ENCODE results near the gene CDK9.
"Not testable (repeated sequence)": the region's sequence is repeated elsewhere in the genome, so short reads cannot be mapped to it uniquely, and the experiment has no call there.

CDK9 gene

DNA sequence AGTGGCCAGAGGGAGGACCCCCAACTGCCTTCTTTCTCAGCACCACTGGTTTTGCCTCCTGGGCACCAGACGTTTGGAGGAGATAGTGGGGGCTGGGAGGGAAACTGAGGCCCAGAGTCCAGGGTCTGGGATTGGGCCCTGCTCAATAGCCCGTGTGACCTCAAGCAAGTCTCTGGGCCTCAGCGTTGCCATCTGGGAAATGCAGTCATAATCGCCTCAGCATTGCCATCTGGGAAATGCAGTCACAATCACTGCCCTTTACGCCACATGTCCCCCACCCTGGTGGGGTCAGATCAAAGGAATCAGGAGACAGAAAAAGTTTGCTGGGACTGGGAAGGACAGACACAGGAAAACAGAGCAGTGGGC lies 8.9 kb upstream of the CDK9 start:
- TF ChIP-seq ZNF274 (IDR thresholded peaks at IDR 0.05; ENCODE audit: low read depth, low read length) (no peak), SUZ12 (IDR thresholded peaks at IDR 0.05; ENCODE audit: extremely low read depth, insufficient read depth, insufficient read length) (no peak), YY1 (IDR thresholded peaks at IDR 0.05; ENCODE audit: insufficient read depth, insufficient read length) (no peak)
- Histone ChIP-seq H3K9ac (ENCODE audit: insufficient read length, low read depth) (peak overlapping the region; percentile 4), H3K4me1 (ENCODE audit: insufficient read depth, insufficient read length) (peaks cover 33% of the 10 kb centered on the region), H3K36me3 (ENCODE audit: insufficient read depth, insufficient read length, low read length) (no peaks in the 10 kb centered on the region), H3K27me3 (ENCODE audit: insufficient read depth, insufficient read length) (no peaks in the 10 kb centered on the region), H3K9me3 (ENCODE audit: insufficient read depth, low read length) (no peaks in the 10 kb centered on the region), H3K4me3 (ENCODE audit: insufficient read length, low read depth) (no peak overlapping the region)
- no peak for DNase-seq (ENCODE audit: low read depth, low spot score)

DNA sequence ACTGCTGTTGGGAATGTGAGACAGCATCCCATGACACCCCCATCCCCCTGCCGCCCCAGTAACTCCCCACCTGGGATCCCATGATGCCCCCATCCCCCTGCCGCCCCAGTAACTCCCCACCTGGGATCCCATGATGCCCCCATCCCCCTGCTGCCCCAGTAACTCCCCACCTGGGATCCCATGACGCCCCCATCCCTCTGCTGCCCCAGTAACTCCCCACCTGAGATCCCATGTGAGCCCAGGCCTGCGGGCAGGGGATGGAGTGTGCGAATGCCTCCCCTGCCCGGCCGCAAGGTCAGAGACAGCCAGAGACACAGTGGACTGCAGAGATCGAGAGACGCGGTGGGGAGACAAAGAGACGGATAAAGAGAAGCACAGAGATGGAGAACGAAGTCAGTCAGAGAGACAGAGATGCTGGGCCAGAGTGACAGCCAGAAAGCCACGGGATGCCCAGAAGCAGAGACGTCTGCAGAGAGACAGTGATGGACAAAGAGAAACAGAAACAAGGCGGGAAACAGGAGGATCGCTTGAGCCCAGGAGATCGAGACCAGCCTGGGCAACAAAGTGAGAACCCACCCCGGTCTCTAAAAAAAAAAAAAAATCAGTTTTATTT lies 8.4 kb upstream of the CDK9 start:
- TF ChIP-seq ZNF274 (IDR thresholded peaks at IDR 0.05; ENCODE audit: low read depth, low read length) (no peak), SUZ12 (IDR thresholded peaks at IDR 0.05; ENCODE audit: extremely low read depth, insufficient read depth, insufficient read length) (no peak), YY1 (IDR thresholded peaks at IDR 0.05; ENCODE audit: insufficient read depth, insufficient read length) (no peak)
- DNase-seq (ENCODE audit: low read depth, low spot score): no peak
- no peaks in the 10 kb centered on the region for H3K36me3 ChIP-seq (ENCODE audit: insufficient read depth, insufficient read length, low read length)
- H3K27me3 ChIP-seq (ENCODE audit: insufficient read depth, insufficient read length): no peaks in the 10 kb centered on the region
- peaks cover 33% of the 10 kb centered on the region for H3K4me1 ChIP-seq (ENCODE audit: insufficient read depth, insufficient read length)
- H3K9me3 ChIP-seq (ENCODE audit: insufficient read depth, low read length): no peaks in the 10 kb centered on the region
- H3K4me3 ChIP-seq (ENCODE audit: insufficient read length, low read depth): no peak overlapping the region
- H3K9ac ChIP-seq (ENCODE audit: insufficient read length, low read depth): peak overlapping the region; percentile 4

DNA sequence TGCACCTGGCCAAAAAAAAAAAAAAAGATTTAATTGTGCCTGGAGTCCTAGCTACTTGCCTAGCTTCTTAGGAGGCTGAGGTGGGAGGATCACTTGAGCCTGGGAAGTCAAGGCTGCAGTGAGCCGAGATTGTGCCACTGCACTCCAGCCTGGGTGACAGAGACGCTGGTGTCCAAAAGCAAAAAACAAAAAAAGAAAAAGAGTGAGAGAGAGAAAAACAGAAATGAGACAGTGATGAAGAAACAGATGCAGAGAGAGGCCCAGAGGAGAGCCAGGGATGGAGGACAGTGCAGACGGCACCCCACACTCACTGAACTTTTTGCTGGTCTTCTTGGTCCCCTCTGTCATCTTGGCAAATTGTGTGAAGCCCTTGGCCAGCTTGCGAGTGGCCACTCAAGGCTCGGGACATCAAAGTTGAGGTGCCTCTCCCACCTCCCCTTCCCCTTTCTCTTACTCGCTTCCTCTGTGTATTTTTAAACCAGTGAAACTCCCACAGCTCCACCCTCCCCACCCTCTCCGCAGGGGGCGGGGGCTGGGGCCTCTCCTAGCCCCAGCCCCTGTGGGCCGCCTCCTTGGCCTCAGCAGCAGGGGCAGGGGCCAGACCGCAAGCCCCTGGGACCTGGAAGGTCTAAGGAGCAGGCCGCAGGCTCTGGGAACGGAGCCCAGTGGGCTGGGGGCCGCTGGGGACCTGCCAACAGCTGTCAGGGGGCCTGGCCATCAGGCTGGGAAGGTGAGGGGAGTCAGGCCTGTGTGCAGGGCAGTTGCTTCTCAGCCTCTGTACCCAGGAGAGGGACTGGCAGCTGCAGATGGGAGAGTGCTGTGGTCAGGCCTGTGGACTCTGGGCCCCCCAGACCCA lies 7.3 kb upstream of the CDK9 start, which contains the start of gene SH2D3C:
Gene SH2D3C (minus strand): TSS at position 387 of the 856 bp plus-strand sequence. CDS start 39 bp downstream, at position 348.
- Histone ChIP-seq H3K9me3 (ENCODE audit: insufficient read depth, low read length) (no peaks in the 10 kb centered on the region), H3K27me3 (ENCODE audit: insufficient read depth, insufficient read length) (no peaks in the 10 kb centered on the region), H3K36me3 (ENCODE audit: insufficient read depth, insufficient read length, low read length) (no peaks in the 10 kb centered on the region), H3K4me1 (ENCODE audit: insufficient read depth, insufficient read length) (peaks cover 37% of the 10 kb centered on the region), H3K9ac (ENCODE audit: insufficient read length, low read depth) (peak within 1 kb of the TSS; percentile 15), H3K4me3 (ENCODE audit: insufficient read length, low read depth) (no peak within 1 kb of the TSS)
- DNase-seq (ENCODE audit: low read depth, low spot score): no peak
- no peak for TF ChIP-seq YY1 (IDR thresholded peaks at IDR 0.05; ENCODE audit: insufficient read depth, insufficient read length)
- no peak for TF ChIP-seq ZNF274 (IDR thresholded peaks at IDR 0.05; ENCODE audit: low read depth, low read length)
- no peak for TF ChIP-seq SUZ12 (IDR thresholded peaks at IDR 0.05; ENCODE audit: extremely low read depth, insufficient read depth, insufficient read length)

DNA sequence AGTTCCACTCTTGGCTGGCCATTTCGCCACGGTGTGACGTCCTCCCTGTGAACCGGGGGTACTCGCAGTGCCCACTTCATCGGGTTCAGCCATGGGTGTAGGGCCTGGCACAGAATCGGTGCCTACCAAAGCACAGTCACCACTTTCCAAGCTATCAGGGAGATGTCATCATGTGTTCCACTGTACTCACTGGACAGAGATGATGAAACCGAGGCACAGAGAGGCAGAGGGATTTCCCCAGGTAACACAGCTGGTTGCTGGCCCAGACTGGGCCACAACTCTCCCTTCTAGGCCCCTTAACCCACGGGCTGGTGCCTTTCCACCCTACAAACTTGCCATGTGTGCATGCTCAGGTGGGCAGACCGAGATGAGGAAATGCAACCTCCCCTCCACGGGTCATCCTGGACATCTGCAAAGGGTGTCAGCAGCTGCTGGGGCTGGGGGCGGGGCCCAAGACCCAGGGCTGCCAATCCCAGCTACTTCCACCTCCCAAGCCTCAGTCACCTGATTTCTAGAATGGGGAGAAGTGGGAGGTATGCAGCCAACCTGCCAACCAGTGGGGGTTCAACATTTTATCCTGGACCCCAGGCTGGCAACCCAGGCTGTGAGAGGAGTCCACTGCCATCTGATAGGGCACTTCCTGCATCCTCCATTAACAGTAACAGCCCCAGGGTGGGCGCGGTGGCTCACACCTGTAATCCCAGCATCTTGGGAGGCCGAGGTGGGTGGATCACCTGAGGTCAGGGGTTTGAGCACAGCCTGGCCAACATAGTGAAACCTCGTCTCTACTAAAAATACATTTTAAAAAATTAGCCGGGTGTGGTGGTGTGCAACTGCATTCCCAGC lies 6.5 kb upstream of the CDK9 start:
- peaks cover 32% of the 10 kb centered on the region for H3K4me1 ChIP-seq (ENCODE audit: insufficient read depth, insufficient read length)
- H3K9ac ChIP-seq (ENCODE audit: insufficient read length, low read depth): peak overlapping the region; percentile 15
- no peaks in the 10 kb centered on the region for H3K36me3 ChIP-seq (ENCODE audit: insufficient read depth, insufficient read length, low read length)
- no peaks in the 10 kb centered on the region for H3K27me3 ChIP-seq (ENCODE audit: insufficient read depth, insufficient read length)
- TF ChIP-seq ZNF274 (IDR thresholded peaks at IDR 0.05; ENCODE audit: low read depth, low read length): no peak
- DNase-seq (ENCODE audit: low read depth, low spot score): no peak
- no peaks in the 10 kb centered on the region for H3K9me3 ChIP-seq (ENCODE audit: insufficient read depth, low read length)
- no peak overlapping the region for H3K4me3 ChIP-seq (ENCODE audit: insufficient read length, low read depth)

DNA sequence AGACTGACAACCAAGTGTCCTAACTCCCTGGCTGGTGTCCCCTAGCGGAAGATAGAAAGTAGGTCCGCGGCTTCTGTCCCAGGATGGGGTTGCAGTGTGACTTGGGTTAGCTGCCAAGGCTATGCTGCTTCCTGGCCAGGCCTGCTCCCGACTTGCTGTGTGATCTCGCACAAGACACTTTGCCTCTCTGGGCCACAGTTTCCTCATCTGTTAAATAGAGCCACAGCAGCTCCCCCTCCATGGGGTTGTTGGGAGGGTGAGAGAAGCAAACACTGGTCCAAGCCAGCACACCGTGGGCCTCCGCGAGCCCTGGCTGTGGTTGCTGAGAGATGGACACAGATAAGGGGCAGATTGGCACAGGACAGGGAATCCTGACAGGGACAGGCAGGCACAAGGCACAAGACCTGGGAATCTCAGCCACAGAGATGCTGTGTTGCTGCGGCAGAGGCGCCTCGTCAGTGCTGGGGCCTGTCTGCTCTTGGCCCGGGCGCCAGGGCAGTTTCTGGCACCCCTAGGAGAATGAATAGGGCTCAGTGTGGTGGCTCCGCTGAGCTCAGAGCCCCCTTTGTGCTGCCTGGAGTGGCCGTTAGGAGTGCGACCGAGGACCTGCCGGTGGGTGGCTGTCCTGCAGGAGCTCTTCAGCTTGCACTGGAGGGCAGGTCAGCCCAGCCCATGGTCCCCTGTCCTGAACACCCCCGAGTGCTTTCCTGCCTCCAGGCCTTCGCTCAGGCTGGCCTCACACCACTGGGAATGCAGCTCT lies 5.5 kb upstream of the CDK9 start:
- no peak for DNase-seq (ENCODE audit: low read depth, low spot score)
- TF ChIP-seq ZNF274 (IDR thresholded peaks at IDR 0.05; ENCODE audit: low read depth, low read length) (no peak), SUZ12 (IDR thresholded peaks at IDR 0.05; ENCODE audit: extremely low read depth, insufficient read depth, insufficient read length) (no peak), YY1 (IDR thresholded peaks at IDR 0.05; ENCODE audit: insufficient read depth, insufficient read length) (no peak)
- no peaks in the 10 kb centered on the region for H3K36me3 ChIP-seq (ENCODE audit: insufficient read depth, insufficient read length, low read length)
- no peak overlapping the region for H3K4me3 ChIP-seq (ENCODE audit: insufficient read length, low read depth)
- peak overlapping the region; percentile 58 for H3K9ac ChIP-seq (ENCODE audit: insufficient read length, low read depth)
- no peaks in the 10 kb centered on the region for H3K9me3 ChIP-seq (ENCODE audit: insufficient read depth, low read length)
- H3K4me1 ChIP-seq (ENCODE audit: insufficient read depth, insufficient read length): peaks cover 34% of the 10 kb centered on the region
- no peaks in the 10 kb centered on the region for H3K27me3 ChIP-seq (ENCODE audit: insufficient read depth, insufficient read length)

DNA sequence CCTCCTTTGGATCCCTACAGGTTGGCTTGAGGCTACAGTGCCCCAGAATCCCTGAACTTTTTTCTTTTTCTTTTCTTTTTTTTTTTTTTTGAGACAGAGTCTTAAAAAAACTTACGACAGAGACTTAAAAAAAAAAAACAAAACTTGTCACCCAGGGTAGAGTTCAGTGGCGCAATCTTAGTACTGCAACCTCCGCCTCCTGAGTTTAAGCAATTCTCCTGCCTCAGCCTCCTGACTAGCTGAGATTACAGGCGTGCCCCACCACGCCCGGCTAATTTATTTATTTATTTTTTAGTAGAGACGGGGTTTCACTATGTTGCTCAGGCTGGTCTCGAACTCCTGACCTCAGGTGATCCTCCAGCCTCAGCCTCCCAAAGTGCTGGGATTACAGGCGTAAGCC lies 4.9 kb upstream of the CDK9 start:
- not testable (repeated sequence) for H3K9ac ChIP-seq (ENCODE audit: insufficient read length, low read depth); DNase-seq (ENCODE audit: low read depth, low spot score); H3K27me3 ChIP-seq (ENCODE audit: insufficient read depth, insufficient read length); H3K4me3 ChIP-seq (ENCODE audit: insufficient read length, low read depth); H3K9me3 ChIP-seq (ENCODE audit: insufficient read depth, low read length); H3K36me3 ChIP-seq (ENCODE audit: insufficient read depth, insufficient read length, low read length)
- peaks cover 34% of the 10 kb centered on the region for H3K4me1 ChIP-seq (ENCODE audit: insufficient read depth, insufficient read length)
